GM21737 (cell line): ENCODE data around the gene THUMPD1.
"Not testable (repeated sequence)": the region's sequence is repeated elsewhere in the genome, so short reads cannot be mapped to it uniquely, and the experiment has no call there.

Source experiments
- ATAC-seq: cut with Tn5 transposase; IDR thresholded peaks from one replicate; pipeline ENCODE4 v1.9.1; 2021; ENCODE audit warnings: mild to moderate bottlenecking, moderate library complexity; ENCODE audit not compliant: unreplicated experiment

Gene THUMPD1

GRCh38 chr16:20696618-20697017, 45.0 kb downstream of the THUMPD1 start:
- no peak for ATAC-seq

GRCh38 chr16:20695024-20695423, 46.6 kb downstream of the THUMPD1 start:
- no peak for ATAC-seq

- not testable (repeated sequence) for ATAC-seq
Observed at GRCh38 chr16:20694096-20694495, 47.5 kb downstream of the THUMPD1 start.

GRCh38 chr16:20689668-20690067, 52.0 kb downstream of the THUMPD1 start:
- no peak for ATAC-seq

GRCh38 chr16:20683812-20684211, 57.8 kb downstream of the THUMPD1 start:
- no peak for ATAC-seq
